Measurements from ENCODE around the gene KDM1B. TPM values are rescaled to one million over a fixed set of nuclear protein-coding genes. Genes with fewer than 3 reads are reported as not detected.
"Not testable (repeated sequence)": the region's sequence is repeated elsewhere in the genome, so short reads cannot be mapped to it uniquely, and the experiment has no call there.

KDM1B gene
- total and polyA plus RNA-seq, 7 experiments from 2014 or later, result 1.3 to 25.4 (median 8.7) TPM

DNA sequence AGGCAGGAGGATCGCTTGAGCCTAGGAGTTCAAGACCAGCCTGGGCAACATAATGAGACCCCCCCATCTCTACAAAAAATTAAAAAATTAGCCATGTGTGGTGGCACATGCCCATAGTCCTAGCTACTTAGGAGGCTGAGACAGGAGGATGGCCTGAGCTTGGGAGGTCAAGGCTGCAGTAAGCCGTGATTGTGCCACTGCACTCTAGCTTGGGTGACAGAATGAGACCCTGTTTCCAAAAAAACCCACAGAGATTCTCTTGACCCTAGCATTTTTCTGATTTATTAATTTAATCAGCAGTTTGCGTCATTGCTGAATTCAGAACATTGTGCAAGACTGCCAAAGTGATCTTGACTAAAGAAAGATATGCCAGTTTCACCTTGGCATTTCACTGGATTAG lies 36.8 kb downstream of the KDM1B start:
- H3K9me3 Mint-ChIP-seq, result no peaks in the 10 kb centered on the region
- ChIA-PET CTCF (no interaction called here), POLR2A (no interaction called here)
- intact Hi-C loops (cut with micrococcal nuclease), result no loop called here
- DNase-seq (no peak), ATAC-seq (no peak)
- no peak overlapping the region for H3K27ac Mint-ChIP-seq
- no peaks in the 10 kb centered on the region for H3K27me3 Mint-ChIP-seq
- H3K4me1 Mint-ChIP-seq, result peaks cover 0 to 3% (median 0%) of the 10 kb centered on the region in 7 donors
- Histone ChIP-seq H3K4me1 (ENCODE audit: control insufficient read depth in 2 of 2, insufficient read depth in 2 of 2, low read length in 2 of 2) (no peaks in the 10 kb centered on the region), H3K4me3 (ENCODE audit: low read length) (no peak overlapping the region), H3K27ac (ENCODE audit: low read depth, low read length) (no peak overlapping the region), H3K27me3 (ENCODE audit: control insufficient read depth in 2 of 2, insufficient read depth in 2 of 2, low read length in 2 of 2) (no peaks in the 10 kb centered on the region), H3K36me3 (ENCODE audit: control insufficient read depth in 2 of 3, insufficient read depth in 3 of 3, low read length in 3 of 3) (peaks cover 0 to 14% (median 0%) of the 10 kb centered on the region in 3 experiments), H3K9me3 (ENCODE audit: control insufficient read depth in 2 of 3, low read length in 3 of 3) (no peaks in the 10 kb centered on the region)
- H3K36me3 Mint-ChIP-seq, result peaks cover 0 to 51% (median 27%) of the 10 kb centered on the region in 5 donors
- no peak overlapping the region for H3K4me3 Mint-ChIP-seq

- H3K27me3 Mint-ChIP-seq, result no peaks in the 10 kb centered on the region
- Histone ChIP-seq H3K27ac (ENCODE audit: low read depth, low read length) (no peak overlapping the region), H3K4me1 (ENCODE audit: control insufficient read depth in 2 of 2, insufficient read depth in 2 of 2, low read length in 2 of 2) (no peaks in the 10 kb centered on the region), H3K27me3 (ENCODE audit: control insufficient read depth in 2 of 2, insufficient read depth in 2 of 2, low read length in 2 of 2) (no peaks in the 10 kb centered on the region), H3K36me3 (ENCODE audit: control insufficient read depth in 2 of 3, insufficient read depth in 3 of 3, low read length in 3 of 3) (peaks cover 0 to 18% (median 9%) of the 10 kb centered on the region in 3 experiments), H3K4me3 (ENCODE audit: low read length) (no peak overlapping the region), H3K9me3 (ENCODE audit: control insufficient read depth in 2 of 3, low read length in 3 of 3) (no peaks in the 10 kb centered on the region)
- CTCF ChIA-PET, result no interaction called here
- ATAC-seq (no peak), DNase-seq (no peak)
- intact Hi-C loops (cut with micrococcal nuclease), result no loop called here
- POLR2A ChIA-PET, result no interaction called here
- H3K4me1 Mint-ChIP-seq, result no peaks in the 10 kb centered on the region
- H3K27ac Mint-ChIP-seq, result no peak overlapping the region
- H3K36me3 Mint-ChIP-seq, result peaks cover 2 to 57% (median 30%) of the 10 kb centered on the region in 5 donors
- H3K9me3 Mint-ChIP-seq, result no peaks in the 10 kb centered on the region
- no peak overlapping the region for H3K4me3 Mint-ChIP-seq
Observed at GRCh38 chr6:18203786-18204185, 48.6 kb downstream of the KDM1B start.

- ChIA-PET CTCF (no interaction called here), POLR2A (no interaction called here)
- H3K36me3 ChIP-seq (ENCODE audit: control insufficient read depth in 2 of 3, insufficient read depth in 3 of 3, low read length in 3 of 3), result peaks cover 0 to 18% (median 9%) of the 10 kb centered on the region in 3 experiments
- ATAC-seq (no peak), DNase-seq (no peak)
- H3K4me3 Mint-ChIP-seq, result no peak overlapping the region
- H3K27me3 ChIP-seq (ENCODE audit: control insufficient read depth in 2 of 2, insufficient read depth in 2 of 2, low read length in 2 of 2), result no peaks in the 10 kb centered on the region
- H3K36me3 Mint-ChIP-seq, result peaks cover 4 to 66% (median 30%) of the 10 kb centered on the region in 5 donors
- no peaks in the 10 kb centered on the region for H3K27me3 Mint-ChIP-seq
- intact Hi-C loops (cut with micrococcal nuclease), result no loop called here
- H3K4me3 ChIP-seq (ENCODE audit: low read length), result no peak overlapping the region
- no peaks in the 10 kb centered on the region for H3K9me3 Mint-ChIP-seq
- no peak overlapping the region for H3K27ac Mint-ChIP-seq
- H3K27ac ChIP-seq (ENCODE audit: low read depth, low read length), result no peak overlapping the region
- no peaks in the 10 kb centered on the region for H3K4me1 ChIP-seq (ENCODE audit: control insufficient read depth in 2 of 2, insufficient read depth in 2 of 2, low read length in 2 of 2)
- no peaks in the 10 kb centered on the region for H3K4me1 Mint-ChIP-seq
- no peaks in the 10 kb centered on the region for H3K9me3 ChIP-seq (ENCODE audit: control insufficient read depth in 2 of 3, low read length in 3 of 3)
Observed at GRCh38 chr6:18204691-18205090, 49.5 kb downstream of the KDM1B start.

- H3K9me3 Mint-ChIP-seq, result no peaks in the 10 kb centered on the region
- no peak overlapping the region for H3K4me3 Mint-ChIP-seq
- ChIA-PET POLR2A (no interaction called here), CTCF (no interaction called here)
- intact Hi-C loops (cut with micrococcal nuclease), result no loop called here
- Histone ChIP-seq H3K36me3 (ENCODE audit: control insufficient read depth in 2 of 3, insufficient read depth in 3 of 3, low read length in 3 of 3) (peaks cover 0 to 14% (median 9%) of the 10 kb centered on the region in 3 experiments), H3K27ac (ENCODE audit: low read depth, low read length) (no peak overlapping the region), H3K4me1 (ENCODE audit: control insufficient read depth in 2 of 2, insufficient read depth in 2 of 2, low read length in 2 of 2) (no peaks in the 10 kb centered on the region), H3K27me3 (ENCODE audit: control insufficient read depth in 2 of 2, insufficient read depth in 2 of 2, low read length in 2 of 2) (no peaks in the 10 kb centered on the region), H3K4me3 (ENCODE audit: low read length) (no peak overlapping the region), H3K9me3 (ENCODE audit: control insufficient read depth in 2 of 3, low read length in 3 of 3) (no peaks in the 10 kb centered on the region)
- no peak for DNase-seq
- no peaks in the 10 kb centered on the region for H3K27me3 Mint-ChIP-seq
- no peak for ATAC-seq
- H3K36me3 Mint-ChIP-seq, result peaks cover 6 to 57% (median 21%) of the 10 kb centered on the region in 5 donors
- peak overlapping the region in 2 of 9 donors; percentile 32 to 40 for H3K27ac Mint-ChIP-seq
- H3K4me1 Mint-ChIP-seq, result peaks cover 0 to 6% (median 0%) of the 10 kb centered on the region in 7 donors
Observed at GRCh38 chr6:18206591-18206990, 51.4 kb downstream of the KDM1B start.

DNA sequence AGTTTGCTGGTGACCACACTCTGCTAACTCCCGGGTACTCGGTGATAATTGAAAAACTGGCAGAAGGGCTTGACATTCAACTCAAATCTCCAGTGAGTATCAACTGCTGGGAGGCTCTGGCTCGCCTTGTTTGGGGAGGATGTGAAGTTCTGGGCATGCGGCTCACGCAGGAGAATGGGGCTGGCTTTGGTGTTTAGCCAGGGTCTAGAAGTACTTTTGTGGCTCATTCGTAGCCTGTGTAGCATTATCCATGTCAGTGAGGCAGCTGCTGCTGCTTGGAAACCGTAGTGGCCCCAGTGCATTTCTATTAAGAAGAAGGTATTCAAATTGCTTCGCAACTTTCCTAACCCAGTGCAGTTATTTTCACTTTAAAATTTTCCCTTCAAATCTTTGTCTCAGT lies 52.2 kb downstream of the KDM1B start:
- H3K27ac ChIP-seq (ENCODE audit: low read depth, low read length), result no peak overlapping the region
- intact Hi-C loops (cut with micrococcal nuclease), result no loop called here
- Mint-ChIP-seq H3K27me3 (no peaks in the 10 kb centered on the region), H3K36me3 (peaks cover 7 to 55% (median 19%) of the 10 kb centered on the region in 5 donors), H3K4me1 (peaks cover 0 to 6% (median 0%) of the 10 kb centered on the region in 7 donors), H3K4me3 (no peak overlapping the region), H3K9me3 (no peaks in the 10 kb centered on the region), H3K27ac (no peak overlapping the region)
- DNase-seq (no peak), ATAC-seq (no peak)
- CTCF ChIA-PET, result no interaction called here
- H3K4me3 ChIP-seq (ENCODE audit: low read length), result no peak overlapping the region
- H3K27me3 ChIP-seq (ENCODE audit: control insufficient read depth in 2 of 2, insufficient read depth in 2 of 2, low read length in 2 of 2), result no peaks in the 10 kb centered on the region
- peaks cover 0 to 12% (median 9%) of the 10 kb centered on the region in 3 experiments for H3K36me3 ChIP-seq (ENCODE audit: control insufficient read depth in 2 of 3, insufficient read depth in 3 of 3, low read length in 3 of 3)
- no peaks in the 10 kb centered on the region for H3K4me1 ChIP-seq (ENCODE audit: control insufficient read depth in 2 of 2, insufficient read depth in 2 of 2, low read length in 2 of 2)
- POLR2A ChIA-PET, result no interaction called here
- H3K9me3 ChIP-seq (ENCODE audit: control insufficient read depth in 2 of 3, low read length in 3 of 3), result no peaks in the 10 kb centered on the region

DNA sequence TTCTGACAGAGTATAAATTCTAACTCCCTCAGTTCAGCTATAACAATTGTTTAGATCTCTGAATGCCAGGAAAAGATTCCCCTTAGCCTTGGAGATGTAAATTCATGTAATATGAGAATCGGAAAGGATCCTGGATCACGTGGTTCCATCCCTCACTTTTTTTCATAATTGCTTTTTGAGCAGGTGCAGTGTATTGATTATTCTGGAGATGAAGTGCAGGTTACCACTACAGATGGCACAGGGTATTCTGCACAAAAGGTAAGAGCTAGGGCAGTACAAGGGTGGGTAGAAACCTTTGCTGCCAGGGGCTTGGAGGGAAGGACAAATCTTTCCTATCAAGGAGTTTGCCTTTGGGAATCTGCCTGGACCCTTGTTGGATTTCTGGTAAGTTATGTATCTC lies 52.7 kb downstream of the KDM1B start:
- intact Hi-C loops (cut with micrococcal nuclease), result no loop called here
- Histone ChIP-seq H3K27ac (ENCODE audit: low read depth, low read length) (no peak overlapping the region), H3K36me3 (ENCODE audit: control insufficient read depth in 2 of 3, insufficient read depth in 3 of 3, low read length in 3 of 3) (peaks cover 0 to 18% (median 9%) of the 10 kb centered on the region in 3 experiments), H3K4me1 (ENCODE audit: control insufficient read depth in 2 of 2, insufficient read depth in 2 of 2, low read length in 2 of 2) (no peaks in the 10 kb centered on the region), H3K9me3 (ENCODE audit: control insufficient read depth in 2 of 3, low read length in 3 of 3) (no peaks in the 10 kb centered on the region), H3K27me3 (ENCODE audit: control insufficient read depth in 2 of 2, insufficient read depth in 2 of 2, low read length in 2 of 2) (no peaks in the 10 kb centered on the region), H3K4me3 (ENCODE audit: low read length) (no peak overlapping the region)
- Mint-ChIP-seq H3K9me3 (no peaks in the 10 kb centered on the region), H3K4me3 (no peak overlapping the region), H3K27me3 (no peaks in the 10 kb centered on the region), H3K36me3 (peaks cover 7 to 55% (median 15%) of the 10 kb centered on the region in 5 donors), H3K27ac (no peak overlapping the region), H3K4me1 (peaks cover 0 to 6% (median 0%) of the 10 kb centered on the region in 7 donors)
- DNase-seq, result no peak
- ChIA-PET POLR2A (no interaction called here), CTCF (no interaction called here)
- ATAC-seq, result no peak

- H3K4me1 Mint-ChIP-seq; H3K27me3 Mint-ChIP-seq; H3K27ac ChIP-seq (ENCODE audit: low read depth, low read length); H3K9me3 ChIP-seq (ENCODE audit: control insufficient read depth in 2 of 3, low read length in 3 of 3); H3K27ac Mint-ChIP-seq; H3K27me3 ChIP-seq (ENCODE audit: control insufficient read depth in 2 of 2, insufficient read depth in 2 of 2, low read length in 2 of 2); CTCF ChIA-PET; H3K4me1 ChIP-seq (ENCODE audit: control insufficient read depth in 2 of 2, insufficient read depth in 2 of 2, low read length in 2 of 2); DNase-seq; intact Hi-C loops (cut with micrococcal nuclease); H3K4me3 ChIP-seq (ENCODE audit: low read length); H3K9me3 Mint-ChIP-seq; POLR2A ChIA-PET; H3K4me3 Mint-ChIP-seq; ATAC-seq: not testable (repeated sequence)
- peaks cover 7 to 58% (median 16%) of the 10 kb centered on the region in 5 donors for H3K36me3 Mint-ChIP-seq
- peaks cover 0 to 22% (median 9%) of the 10 kb centered on the region in 3 experiments for H3K36me3 ChIP-seq (ENCODE audit: control insufficient read depth in 2 of 3, insufficient read depth in 3 of 3, low read length in 3 of 3)
Observed at GRCh38 chr6:18208778-18209177, 53.6 kb downstream of the KDM1B start.

Data from naive thymus-derived CD4-positive, alpha-beta T cell (primary cell).